Ovary (tissue), 3 donors: Measurements from ENCODE around the gene RASAL2.

Experiments
- POLR2A ChIP-seq: fragments of 450-650 bp; IDR thresholded peaks from one replicate; pipeline ENCODE4 v1.6.1; 2017; ENCODE audit warnings: antibody characterized with exemption, mild to moderate bottlenecking, moderate library complexity
- TF ChIP-seq, protein P1 (sequence below), 3 donors: fragments of 450-650 bp in 2 of 3; fragments of 200-600 bp in 1 of 3; IDR thresholded peaks; one replicate each; pipeline versions ENCODE4 v1.5.1 to v1.8.0; 2016 to 2022; ENCODE audit warnings: antibody characterized with exemption in 3 of 3, mild to moderate bottlenecking in 1 of 3
- donor health status: DM: no; HTN: no; CAD: no.

DNA sequence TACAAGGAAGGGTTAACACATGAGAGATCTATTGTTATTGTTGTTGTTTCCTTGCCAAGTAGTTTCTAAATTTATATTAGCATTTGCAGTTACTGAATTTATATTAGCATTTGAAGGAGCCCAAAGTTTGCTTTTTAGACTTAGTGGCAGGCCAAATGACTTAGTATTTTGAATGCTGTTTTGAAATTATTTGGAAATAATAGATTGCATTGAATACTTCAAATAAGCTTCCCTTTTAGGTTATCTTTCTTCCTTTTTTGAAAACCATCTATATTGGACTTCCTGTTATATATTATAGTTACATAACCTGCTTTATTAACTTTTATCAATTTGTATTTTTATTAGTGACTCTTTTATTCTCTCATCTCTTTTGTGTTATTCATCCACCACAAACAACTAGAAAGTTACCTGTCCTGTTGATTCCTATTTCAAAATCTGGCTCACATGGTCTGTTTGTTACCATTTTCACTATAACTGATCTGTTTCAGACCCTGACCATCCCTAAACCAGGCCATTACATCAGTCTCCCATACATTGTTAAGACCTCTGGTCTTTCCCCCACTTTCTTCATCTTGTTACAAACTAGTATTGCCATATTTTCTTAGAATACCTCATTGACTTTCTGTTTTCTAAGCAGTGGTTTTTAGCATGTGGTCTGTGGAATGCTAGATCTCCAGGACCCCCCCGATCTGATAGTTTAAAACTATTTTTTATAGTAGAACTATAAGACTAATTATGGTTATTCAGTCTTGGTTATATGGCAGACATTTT lies 185.2 kb downstream of the RASAL2 start:
- TF ChIP-seq, protein P1, sequence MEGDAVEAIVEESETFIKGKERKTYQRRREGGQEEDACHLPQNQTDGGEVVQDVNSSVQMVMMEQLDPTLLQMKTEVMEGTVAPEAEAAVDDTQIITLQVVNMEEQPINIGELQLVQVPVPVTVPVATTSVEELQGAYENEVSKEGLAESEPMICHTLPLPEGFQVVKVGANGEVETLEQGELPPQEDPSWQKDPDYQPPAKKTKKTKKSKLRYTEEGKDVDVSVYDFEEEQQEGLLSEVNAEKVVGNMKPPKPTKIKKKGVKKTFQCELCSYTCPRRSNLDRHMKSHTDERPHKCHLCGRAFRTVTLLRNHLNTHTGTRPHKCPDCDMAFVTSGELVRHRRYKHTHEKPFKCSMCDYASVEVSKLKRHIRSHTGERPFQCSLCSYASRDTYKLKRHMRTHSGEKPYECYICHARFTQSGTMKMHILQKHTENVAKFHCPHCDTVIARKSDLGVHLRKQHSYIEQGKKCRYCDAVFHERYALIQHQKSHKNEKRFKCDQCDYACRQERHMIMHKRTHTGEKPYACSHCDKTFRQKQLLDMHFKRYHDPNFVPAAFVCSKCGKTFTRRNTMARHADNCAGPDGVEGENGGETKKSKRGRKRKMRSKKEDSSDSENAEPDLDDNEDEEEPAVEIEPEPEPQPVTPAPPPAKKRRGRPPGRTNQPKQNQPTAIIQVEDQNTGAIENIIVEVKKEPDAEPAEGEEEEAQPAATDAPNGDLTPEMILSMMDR (IDR thresholded peaks at IDR 0.05), result no peak
- TF ChIP-seq POLR2A, result no peak
